Measurements from ENCODE around the gene GNMT. TPM values are rescaled to one million over a fixed set of nuclear protein-coding genes. Genes with fewer than 3 reads are reported as not detected.

The GNMT gene
- total RNA-seq, 1 experiment from 2014 or later = 1.8 TPM

DNA sequence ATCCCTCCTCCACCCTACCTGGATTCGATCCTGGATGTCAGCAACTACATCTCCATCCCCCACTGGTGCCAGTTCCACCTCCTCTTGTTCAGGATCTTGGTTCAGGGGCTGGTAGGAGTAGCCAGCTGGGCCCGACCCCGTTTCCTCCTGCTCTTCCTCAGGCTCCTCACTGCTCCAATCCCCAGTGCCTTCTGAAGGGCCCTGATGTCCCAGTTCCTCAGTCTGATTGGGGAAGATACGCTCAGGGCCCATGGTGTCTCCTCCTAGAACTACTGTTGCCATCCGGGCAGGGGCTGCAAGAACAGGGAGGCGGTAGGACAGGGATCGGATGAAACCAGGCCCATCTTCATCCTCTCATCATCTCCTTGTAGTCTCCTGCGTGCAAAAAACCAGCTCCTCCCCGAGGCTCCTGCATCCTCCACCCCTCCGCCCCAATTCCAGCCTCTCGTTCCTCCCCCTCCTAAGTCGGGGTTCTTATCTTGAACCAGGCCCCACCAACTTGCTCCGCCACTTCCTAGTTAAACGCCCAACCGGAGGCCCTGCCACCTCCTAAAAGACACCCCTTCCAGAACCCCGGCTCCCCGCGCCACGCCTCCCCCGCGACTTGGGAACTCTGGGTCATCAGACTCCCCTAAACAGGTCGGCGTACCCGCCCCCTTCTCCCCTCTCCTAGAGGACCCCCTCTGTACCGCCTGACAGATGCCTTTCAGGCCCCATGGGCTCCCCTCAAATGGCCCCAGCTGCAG lies 52.7 kb downstream of the GNMT start:
- TF ChIP-seq, protein P1, sequence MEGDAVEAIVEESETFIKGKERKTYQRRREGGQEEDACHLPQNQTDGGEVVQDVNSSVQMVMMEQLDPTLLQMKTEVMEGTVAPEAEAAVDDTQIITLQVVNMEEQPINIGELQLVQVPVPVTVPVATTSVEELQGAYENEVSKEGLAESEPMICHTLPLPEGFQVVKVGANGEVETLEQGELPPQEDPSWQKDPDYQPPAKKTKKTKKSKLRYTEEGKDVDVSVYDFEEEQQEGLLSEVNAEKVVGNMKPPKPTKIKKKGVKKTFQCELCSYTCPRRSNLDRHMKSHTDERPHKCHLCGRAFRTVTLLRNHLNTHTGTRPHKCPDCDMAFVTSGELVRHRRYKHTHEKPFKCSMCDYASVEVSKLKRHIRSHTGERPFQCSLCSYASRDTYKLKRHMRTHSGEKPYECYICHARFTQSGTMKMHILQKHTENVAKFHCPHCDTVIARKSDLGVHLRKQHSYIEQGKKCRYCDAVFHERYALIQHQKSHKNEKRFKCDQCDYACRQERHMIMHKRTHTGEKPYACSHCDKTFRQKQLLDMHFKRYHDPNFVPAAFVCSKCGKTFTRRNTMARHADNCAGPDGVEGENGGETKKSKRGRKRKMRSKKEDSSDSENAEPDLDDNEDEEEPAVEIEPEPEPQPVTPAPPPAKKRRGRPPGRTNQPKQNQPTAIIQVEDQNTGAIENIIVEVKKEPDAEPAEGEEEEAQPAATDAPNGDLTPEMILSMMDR (conservative IDR thresholded peaks at IDR 0.05; ENCODE audit: low read depth, low read length) = no peak
- no peak for TF ChIP-seq EZH2 (IDR thresholded peaks at IDR 0.05; ENCODE audit: borderline replicate concordance, low read depth, low read length, poor library complexity, severe bottlenecking)
- H3K36me3 ChIP-seq (ENCODE audit: insufficient read depth, low read length, poor library complexity, severe bottlenecking) = peaks cover 60% of the 10 kb centered on the region
- H3K4me1 ChIP-seq (ENCODE audit: insufficient read depth, low read length, poor library complexity, severe bottlenecking) = peaks cover 7% of the 10 kb centered on the region
- intact Hi-C loops (cut with micrococcal nuclease; ENCODE audit: unreplicated experiment) = loop anchor here (5.0 kb wide), 1 partner anchor 111 kb away; no protein-coding TSS in a partner anchor
- no peaks in the 10 kb centered on the region for H3K9me3 ChIP-seq (ENCODE audit: low read depth, low read length, poor library complexity, severe bottlenecking)
- CTCF ChIA-PET = interaction anchor here (1.2 to 1.5 kb wide), 2 partner anchors 63 to 131 kb away, joined by 5 to 8 read pairs; partner anchors contain the start of gene PTK7
- no TSS peak for BruUV-seq (replicated peaks)
- peak overlapping the region; percentile 79 for H3K27ac ChIP-seq (ENCODE audit: low read depth, low read length, poor library complexity, severe bottlenecking)
- POLR2A ChIA-PET (ENCODE audit: low non-redundant PET) = interaction anchor here (1.2 kb wide), 1 partner anchor 84 kb away, joined by 5 read pairs; the partner anchor contains the start of gene CNPY3
- DNase-seq (ENCODE audit: low spot score) = no peak
- H3K4me3 ChIP-seq (ENCODE audit: low read depth, low read length, poor library complexity, severe bottlenecking) = peak overlapping the region; percentile 82
- H3K27me3 ChIP-seq (replicated peaks; ENCODE audit: insufficient read depth, low read depth, low read length, poor library complexity) = no peaks in the 10 kb centered on the region

Other genes starting within 250 kb of the GNMT start
- 0.41 and 0.46 TPM in 2 replicates for gene PRPH2, start 238.2 kb upstream of the GNMT start, total RNA-seq (2021)
- gene TBCC, start 214.7 kb upstream of the GNMT start, total RNA-seq (2021) = 29.4 and 31.3 TPM in 2 replicates
- gene BICRAL, start 178.7 kb upstream of the GNMT start, total RNA-seq (2021) = 6.9 and 7.9 TPM in 2 replicates
- 168 and 183 TPM in 2 replicates for gene RPL7L1, start 81.1 kb upstream of the GNMT start, total RNA-seq (2021)
- not detected in 2 replicates for gene PTCRA, start 44.7 kb upstream of the GNMT start, total RNA-seq (2021)
- 34.5 and 37.7 TPM in 2 replicates for gene CNPY3, start 31.3 kb upstream of the GNMT start, total RNA-seq (2021)
- 25.9 and 26.1 TPM in 2 replicates for gene PEX6, start 18.4 kb downstream of the GNMT start, total RNA-seq (2021)
- 73.6 and 77.1 TPM in 2 replicates for gene PPP2R5D, start 23.8 kb downstream of the GNMT start, total RNA-seq (2021)
- 113 and 125 TPM in 2 replicates for gene MEA1, start 53.2 kb downstream of the GNMT start, total RNA-seq (2021)
- gene KLHDC3, start 53.5 kb downstream of the GNMT start, total RNA-seq (2021) = 90.1 and 108 TPM in 2 replicates
- 104 and 115 TPM in 2 replicates for gene RRP36, start 60.9 kb downstream of the GNMT start, total RNA-seq (2021)
- gene CUL7, start 93.1 kb downstream of the GNMT start, total RNA-seq (2021) = 29.4 and 30.7 TPM in 2 replicates
- 95.8 and 127 TPM in 2 replicates for gene MRPL2, start 98.7 kb downstream of the GNMT start, total RNA-seq (2021)
- 21.3 and 35.6 TPM in 2 replicates for gene KLC4, start 98.9 kb downstream of the GNMT start, total RNA-seq (2021)
- 84.5 and 95.8 TPM in 2 replicates for gene PTK7, start 115.6 kb downstream of the GNMT start, total RNA-seq (2021)
- 28.7 and 33.2 TPM in 2 replicates for gene SRF, start 210.5 kb downstream of the GNMT start, total RNA-seq (2021)
- gene CUL9, start 221.4 kb downstream of the GNMT start, total RNA-seq (2021) = 38.7 and 50.7 TPM in 2 replicates

All from A673 (cell line).